HCT116 (cell line): ENCODE results near the gene PRPF39.

Experiments used
- ATF3 ChIP-seq: IDR thresholded peaks from 2 replicates; pipeline ENCODE4 v1.6.1; 2012
- CEBPB ChIP-seq: IDR thresholded peaks from 2 replicates; pipeline ENCODE4 v1.6.1; 2012; ENCODE audit warnings: low read depth
- CTCF ChIP-seq, 3 experiments: fragments of 200-600 bp in 1 of 3; sonication (generic) in 1 of 3; IDR thresholded peaks in 2 of 3; conservative IDR thresholded peaks in 1 of 3; 2 replicates each; pipeline ENCODE4 v1.5.1; 2012 to 2017; ENCODE audit warnings: low read depth in 2 of 3, low read length in 2 of 3, antibody characterized with exemption in 1 of 3, borderline replicate concordance in 1 of 3, control low read depth in 1 of 3, mild to moderate bottlenecking in 1 of 3, mixed read lengths in 1 of 3, mixed run types in 1 of 3, moderate library complexity in 1 of 3; ENCODE audit not compliant: insufficient read depth in 1 of 3
- MAX ChIP-seq: IDR thresholded peaks from 2 replicates; pipeline ENCODE4 v1.6.1; 2012
- POLR2A ChIP-seq: IDR thresholded peaks from 2 replicates; pipeline ENCODE4 v1.7.0; 2011; ENCODE audit warnings: borderline replicate concordance; ENCODE audit not compliant: insufficient read depth, insufficient read length; ENCODE audit errors: extremely low read depth
- POLR2AphosphoS5 ChIP-seq: IDR thresholded peaks from 2 replicates; pipeline ENCODE4 v1.6.1; 2011; ENCODE audit warnings: mild to moderate bottlenecking, low read depth, low read length, moderate library complexity
- YY1 ChIP-seq: IDR thresholded peaks from 2 replicates; pipeline ENCODE4 v1.6.1; 2011; ENCODE audit warnings: low read length, low read depth, moderate library complexity, mild to moderate bottlenecking; ENCODE audit not compliant: insufficient replicate concordance; ENCODE audit errors: extremely low read depth

GRCh38 chr14:45091710-45092109 is 7.8 kb downstream of the PRPF39 start:
- TF ChIP-seq MAX (no peak), CTCF (IDR thresholded peaks at IDR 0.05 in 2 of 3, conservative IDR thresholded peaks at IDR 0.05 in 1 of 3; ENCODE audit: borderline replicate concordance in 1 of 3, insufficient read depth in 1 of 3, low read depth in 2 of 3, low read length in 2 of 3) (no peak), CEBPB (no peak), ATF3 (no peak), POLR2AphosphoS5 (no peak), POLR2A (no peak), YY1 (no peak)
